ENCODE data around the gene THSD4.

THSD4 gene

DNA sequence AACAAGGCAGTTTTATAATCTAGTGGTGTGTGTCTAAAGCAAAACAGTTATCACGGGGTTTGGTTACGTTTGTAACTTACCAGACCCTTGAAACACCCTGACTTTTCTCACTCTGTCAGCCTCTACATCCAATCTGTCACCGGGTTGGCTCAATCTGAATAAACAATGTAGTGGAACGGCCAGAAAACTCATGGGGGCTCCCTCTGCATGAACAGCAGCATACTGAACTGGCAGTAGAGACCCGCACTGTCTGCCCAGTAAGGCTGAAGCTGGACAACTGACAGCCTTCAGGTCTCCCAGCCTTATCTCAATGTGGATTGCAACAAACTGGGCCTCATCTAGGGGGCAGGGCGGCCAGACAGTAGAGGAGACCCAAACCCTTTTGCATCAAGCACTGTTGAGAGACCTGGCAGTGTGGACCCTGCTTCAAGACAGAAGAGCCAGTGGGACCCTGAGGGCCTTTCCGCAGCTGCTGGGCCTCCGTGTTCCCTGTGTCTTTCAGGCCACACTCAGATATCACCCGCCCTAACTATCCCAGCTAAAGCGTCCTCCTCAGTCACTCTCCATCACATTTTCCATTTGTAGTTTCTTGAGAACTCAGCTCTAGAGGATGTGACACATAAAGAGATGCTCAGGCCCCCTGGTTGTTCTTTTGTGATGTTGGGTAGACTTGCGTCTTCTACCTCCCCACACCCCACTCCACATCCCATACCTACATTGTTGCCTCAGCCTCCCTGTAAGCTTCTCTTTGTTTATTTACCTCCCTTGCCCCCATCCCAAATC, 513.9 kb downstream of the THSD4 start:
- no peak for DNase-seq (ENCODE audit: low read depth)

DNA sequence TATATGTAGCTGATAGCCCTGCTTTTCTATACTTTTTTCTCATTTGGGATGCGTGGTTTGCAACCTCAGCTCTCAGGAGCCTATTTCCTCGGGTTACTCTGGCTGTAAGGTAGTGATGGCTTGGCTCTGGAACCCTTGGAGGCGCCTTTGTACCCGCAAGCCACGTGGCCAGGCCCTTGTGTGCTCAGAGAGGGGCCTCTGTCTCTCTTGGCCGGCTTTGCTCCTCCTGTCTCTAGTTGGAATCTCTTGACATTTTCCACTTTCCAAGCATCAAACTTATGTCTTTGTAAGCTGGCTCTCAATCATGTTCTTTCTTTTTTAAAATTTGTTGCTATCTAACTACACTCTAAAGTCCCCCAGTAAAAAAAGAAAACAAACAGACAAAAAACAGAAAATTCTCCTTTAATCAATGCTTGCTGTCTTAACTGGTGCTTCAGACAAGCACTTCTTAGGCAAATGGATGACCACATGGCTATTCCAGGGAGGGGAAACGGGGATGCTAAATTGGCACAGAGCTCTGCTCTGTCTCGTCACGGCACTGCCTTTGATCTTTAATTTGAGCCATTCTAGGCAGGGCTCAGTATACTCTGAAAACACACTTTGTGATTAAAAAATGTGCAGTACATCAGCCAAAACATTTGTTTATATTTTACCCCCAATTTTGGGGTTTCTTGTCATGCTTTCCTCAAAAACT, 514.7 kb downstream of the THSD4 start:
- DNase-seq (ENCODE audit: low read depth): no peak

DNA sequence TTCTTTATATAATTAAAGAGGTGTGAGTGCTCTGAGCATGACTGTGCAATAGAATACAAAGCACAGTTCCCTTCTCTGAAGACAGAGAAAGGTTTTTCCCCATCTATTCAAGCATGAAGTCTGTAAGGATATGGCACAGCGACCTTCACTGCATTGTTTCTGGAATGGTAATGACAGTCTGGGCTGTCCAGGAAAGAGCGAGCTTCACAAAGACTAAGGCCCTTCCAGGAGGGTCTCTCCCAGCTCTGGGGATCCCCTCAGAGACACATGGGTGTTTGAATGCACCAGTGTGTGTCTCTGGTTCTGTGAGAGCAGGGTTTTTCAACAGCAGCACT, 515.2 kb downstream of the THSD4 start:
- DNase-seq (ENCODE audit: low read depth): no peak

DNA sequence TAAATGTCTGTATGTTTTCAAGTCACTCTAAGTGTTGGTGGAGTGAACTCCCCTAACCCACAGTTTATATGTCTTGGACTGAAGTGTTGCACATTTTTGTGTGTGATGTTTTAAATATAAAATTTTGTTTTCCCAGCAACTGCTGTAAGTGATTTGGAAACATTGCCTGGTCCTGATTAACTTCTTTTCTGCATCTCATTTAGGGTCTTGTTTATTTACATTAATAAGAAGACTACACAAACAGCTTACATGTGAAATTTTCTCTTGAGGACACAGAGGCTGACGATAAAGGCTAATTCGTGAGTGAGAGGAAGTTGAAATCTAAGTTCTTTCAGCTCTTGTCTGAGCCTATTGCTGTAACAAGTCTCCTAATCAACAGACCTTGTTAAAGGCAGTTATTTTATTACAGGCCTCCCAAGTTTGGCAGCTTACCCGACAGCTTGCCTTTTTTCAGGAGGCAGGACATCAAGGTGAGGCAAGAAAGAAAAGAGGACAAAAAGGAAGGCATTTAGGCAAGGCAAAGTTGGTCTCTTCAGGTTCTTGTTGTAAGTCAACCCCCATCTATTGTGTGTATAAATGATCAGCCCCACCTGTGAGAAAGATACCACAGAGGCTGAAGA, 517.4 kb downstream of the THSD4 start:
- no peak for DNase-seq (ENCODE audit: low read depth)

DNA sequence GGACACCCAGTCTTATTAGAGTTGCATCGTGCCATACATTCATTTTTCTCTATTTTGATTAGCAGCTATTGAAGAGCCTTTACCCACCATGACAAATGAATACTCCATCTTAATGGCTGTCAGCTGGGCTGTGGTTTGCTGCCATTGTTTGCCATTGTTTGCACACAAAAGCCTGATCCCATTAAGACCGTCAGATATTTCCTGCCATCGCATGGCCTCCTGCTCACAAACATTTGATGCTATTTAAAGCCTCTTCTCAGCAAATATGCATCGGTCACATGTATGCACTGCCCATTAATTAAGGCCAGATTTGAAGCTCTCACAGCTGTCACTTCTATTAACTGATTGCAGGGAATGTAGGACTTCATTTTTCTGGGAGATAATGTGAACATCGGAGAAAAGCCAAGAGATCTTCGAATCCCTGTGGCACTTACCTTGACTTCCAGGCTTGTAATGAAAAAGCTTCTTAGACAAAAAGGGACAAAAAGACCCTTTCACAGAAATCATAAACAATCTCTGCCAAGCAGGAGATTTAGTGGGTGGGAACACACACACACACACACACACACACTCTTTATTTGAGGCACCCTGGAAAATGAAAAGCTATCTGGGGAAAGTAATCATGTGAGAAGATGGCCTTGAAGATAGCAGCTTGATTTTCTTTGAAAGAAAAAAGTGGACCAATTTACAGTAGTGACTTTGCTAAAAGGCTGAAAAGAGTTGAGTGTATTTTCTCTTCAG, 519.7 kb downstream of the THSD4 start:
- DNase-seq (ENCODE audit: low read depth): no peak

DNA sequence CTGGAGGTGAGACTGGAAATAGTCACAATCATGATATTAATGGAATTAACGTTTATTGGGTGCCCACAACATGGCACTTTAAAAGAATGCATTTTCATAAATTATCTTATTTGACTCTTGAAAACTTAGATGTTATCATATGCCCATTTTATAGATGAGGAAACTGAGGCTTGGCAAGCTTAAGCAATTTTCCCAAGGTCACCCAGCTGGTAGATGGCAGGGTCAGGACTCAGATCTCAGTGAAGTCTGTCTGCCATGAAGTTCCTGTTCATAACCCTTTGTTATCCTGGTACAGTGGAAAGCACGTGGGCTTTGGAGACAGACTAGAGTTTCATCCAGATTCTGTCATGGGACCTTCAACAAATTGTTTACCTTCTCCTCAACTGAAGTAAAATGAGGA, 520.5 kb downstream of the THSD4 start:
- DNase-seq (ENCODE audit: low read depth): no peak

DNA sequence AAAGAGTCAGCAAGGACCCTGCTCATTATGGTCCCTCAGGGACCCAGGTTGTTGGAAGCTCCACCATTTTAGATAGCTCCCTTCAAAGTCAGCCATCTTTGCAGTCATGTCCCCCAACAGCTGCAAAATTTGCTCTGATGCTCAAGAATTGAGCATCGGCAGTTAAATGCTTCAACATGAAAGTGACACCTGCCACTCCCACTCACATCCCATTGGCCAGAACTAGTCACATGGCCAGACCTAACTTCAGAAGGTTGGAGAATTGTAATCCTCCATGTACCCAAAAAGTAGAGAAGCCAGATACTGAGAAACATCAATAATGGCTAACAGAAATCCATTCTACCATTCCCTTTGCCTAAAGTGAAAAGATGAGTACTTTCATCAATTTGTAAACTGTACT, 523.6 kb downstream of the THSD4 start:
- DNase-seq (ENCODE audit: low read depth): no peak

DNA sequence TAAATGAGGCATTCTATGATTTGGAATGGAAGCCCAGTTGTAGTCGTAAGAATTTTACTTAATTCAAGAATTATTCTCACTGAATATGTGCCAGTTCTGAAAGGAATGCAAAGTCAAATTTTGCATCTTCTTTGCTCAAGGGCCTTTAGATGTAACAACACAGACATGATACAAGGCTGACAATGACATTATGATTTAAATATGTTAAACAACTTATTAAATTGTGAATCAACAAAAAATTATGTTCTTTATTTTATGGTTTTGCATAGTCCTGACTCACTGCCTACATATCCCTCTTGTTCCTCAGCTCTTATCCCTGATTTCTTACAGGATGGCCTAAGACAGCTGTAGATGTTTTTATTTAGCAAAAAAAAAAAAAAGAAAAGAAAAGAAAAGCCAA, 524.2 kb downstream of the THSD4 start:
- no peak for DNase-seq (ENCODE audit: low read depth)

DNA sequence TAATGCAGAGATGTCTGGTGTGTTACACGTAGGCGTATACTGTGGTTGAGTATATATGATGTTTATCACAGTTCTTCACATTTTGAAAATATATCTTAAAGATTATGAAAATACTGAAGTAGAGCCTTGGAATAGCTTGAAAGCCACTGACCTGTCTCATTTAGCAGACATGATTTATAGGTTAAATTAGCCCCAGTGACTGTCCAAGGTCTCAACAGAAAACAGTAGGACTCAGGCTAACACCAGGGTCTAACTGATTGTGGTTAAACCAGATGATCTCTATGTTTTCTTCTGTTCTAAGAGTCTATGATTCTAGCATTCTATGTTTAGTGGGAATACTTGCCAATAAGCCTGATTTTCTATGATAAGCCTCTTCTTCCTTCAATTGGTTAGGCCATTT, 528.6 kb downstream of the THSD4 start:
- no peak for DNase-seq (ENCODE audit: low read depth)

DNA sequence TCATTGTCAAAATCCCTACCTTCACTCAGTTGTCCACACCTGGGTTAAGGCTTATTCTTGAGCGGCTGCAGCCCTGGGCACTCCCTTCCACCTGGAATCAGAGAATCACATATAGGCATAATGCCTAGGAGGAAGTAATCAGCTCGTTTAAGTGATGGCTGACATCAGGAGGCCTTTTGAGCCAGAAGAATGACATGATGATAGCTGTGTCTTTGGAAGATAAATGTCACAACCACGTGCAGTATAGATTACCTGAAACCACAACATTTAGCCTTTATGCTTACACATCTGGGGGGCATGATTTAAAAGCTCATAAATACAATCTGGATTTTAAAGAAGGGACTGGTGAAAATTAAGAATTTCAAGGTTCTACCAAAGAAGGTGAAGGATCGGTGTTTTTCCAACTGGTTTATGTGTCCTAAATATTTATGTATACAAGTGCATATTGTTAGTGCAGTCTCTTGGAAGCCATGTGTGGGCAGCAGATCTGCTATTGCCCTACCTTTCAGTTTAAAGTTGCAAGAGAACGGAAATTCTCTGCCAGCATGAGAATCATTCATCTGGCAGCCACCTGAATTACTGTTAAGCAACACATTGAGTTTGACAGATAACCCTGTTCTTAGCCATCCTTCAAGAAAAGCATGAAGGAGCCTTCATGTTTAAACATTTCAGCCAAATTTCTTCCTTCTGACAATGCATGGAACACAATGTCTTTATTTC, 531.7 kb downstream of the THSD4 start:
- DNase-seq (ENCODE audit: low read depth): no peak

DNA sequence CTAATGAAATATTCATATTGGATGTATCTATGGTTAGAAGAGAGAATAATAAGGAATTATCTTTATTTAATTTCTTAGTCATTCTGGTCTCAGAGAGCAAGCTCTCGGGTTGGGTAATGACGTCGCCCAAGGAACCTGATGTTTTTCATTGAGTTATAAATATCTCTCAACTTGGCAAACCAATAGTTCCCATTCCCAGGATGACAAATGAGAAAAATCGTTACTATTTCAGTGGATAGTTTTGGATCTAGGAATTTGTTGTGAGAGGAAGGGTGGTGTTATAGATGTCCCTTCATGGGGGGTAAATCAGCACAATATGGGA, 532.2 kb downstream of the THSD4 start:
- no peak for DNase-seq (ENCODE audit: low read depth)

DNA sequence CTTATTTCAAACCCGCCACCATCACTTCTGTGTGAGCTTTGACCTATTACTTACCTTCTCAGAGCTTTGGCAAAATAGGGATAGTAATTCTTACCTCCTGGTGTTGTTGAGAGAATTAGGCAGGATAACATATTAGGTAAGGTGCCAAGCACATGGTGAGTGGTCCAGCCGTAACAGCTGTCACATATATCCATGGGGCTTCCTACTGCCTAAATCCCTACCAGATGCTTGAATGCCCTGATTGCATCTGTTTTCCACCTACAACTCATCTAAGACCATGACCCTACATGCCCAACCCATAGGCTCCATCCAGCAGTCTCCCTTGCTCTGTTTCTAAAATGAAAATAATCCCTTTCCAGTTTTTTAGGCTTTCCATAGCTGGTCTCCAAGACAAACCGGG, 532.8 kb downstream of the THSD4 start:
- DNase-seq (ENCODE audit: low read depth): no peak

DNA sequence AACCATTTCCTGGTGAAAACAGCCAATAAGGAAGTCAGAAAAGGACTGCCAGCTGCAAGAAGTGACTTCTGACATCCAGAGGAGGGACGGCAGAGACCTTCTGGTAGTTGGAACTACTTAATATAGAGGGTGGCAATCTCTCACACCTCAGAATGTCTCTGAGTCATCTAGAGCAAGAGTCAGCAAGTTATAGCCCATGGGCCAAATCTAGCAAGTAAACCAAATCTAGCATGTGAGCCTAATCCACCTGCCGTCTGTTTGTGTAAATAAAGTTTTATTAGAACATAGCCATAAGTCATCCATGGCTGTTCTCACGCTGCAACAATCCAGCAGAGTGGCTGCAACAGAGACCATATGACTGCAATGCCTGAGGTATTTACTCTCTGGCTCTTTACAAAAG, 534.6 kb downstream of the THSD4 start:
- no peak for DNase-seq (ENCODE audit: low read depth)

DNA sequence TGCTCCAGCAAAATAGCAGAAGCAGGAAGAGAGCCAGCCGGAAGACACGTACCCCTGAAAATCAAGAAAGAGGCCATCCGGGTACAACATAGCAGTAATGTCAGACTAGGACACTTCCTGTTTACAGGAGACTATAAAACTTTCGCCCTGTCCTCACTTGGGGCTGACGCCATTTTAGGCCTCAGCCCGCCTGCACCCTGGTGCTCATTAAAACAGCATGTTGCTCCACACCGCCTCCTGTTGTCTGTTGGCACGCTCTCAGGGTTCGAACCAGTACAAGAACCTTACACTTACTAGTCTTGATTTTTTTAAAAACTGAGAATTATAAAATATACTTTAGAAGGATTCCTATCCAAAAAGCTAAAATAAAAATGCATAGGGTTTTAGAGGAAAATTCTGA, 535.3 kb downstream of the THSD4 start:
- DNase-seq (ENCODE audit: low read depth): no peak

DNA sequence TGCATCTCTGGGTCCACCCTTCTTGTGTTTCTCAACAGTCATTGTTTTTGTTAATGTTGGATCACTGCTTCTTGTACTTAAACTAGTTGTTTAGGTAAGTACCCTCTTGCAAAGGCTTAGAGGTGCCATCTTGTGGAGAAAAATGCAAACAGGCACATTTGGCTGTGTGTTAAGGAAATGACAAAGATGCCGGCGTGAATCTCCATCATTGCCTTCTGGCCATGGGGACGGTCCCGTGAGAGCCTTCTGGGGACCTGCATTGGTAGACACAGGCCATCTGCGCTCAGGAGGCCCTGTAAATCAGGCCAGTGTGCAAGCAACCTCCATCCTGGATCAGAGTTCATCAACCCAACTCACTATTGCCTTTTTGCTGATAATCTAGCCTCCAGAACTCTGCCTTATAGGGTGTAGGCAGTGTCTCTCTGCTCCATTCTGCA, 536.5 kb downstream of the THSD4 start:
- DNase-seq (ENCODE audit: low read depth): no peak

DNA sequence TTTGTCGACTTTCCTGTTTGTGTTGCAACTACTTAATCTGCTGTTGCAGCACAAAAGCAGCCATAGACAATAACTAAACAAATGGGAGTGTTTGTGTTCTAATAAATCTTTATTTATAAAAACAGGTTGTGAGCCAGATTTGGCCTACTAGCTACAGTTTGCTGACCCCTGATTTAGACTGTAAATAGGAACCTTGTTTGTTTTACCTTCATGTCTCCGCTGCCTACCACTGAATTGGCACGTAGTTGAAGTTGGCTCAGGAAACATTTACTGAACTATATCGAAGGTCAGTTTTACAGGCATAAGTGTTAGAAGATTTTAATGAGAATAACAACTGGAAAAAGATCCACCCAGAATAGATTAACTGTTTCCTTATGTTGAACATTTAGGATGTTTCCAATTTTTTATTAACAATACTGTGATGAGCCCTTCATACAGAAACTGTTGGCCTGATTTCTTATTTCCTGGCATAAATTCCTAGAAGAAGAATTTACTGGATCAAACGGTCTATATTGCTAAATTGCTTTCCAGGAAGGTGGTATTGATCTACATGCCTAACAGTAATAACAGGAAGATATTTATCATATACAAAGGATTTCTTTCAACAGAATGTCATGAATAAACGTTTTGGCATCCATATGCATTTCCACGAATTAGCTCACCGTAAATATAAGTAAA, 538.9 kb downstream of the THSD4 start:
- no peak for DNase-seq (ENCODE audit: low read depth)

DNA sequence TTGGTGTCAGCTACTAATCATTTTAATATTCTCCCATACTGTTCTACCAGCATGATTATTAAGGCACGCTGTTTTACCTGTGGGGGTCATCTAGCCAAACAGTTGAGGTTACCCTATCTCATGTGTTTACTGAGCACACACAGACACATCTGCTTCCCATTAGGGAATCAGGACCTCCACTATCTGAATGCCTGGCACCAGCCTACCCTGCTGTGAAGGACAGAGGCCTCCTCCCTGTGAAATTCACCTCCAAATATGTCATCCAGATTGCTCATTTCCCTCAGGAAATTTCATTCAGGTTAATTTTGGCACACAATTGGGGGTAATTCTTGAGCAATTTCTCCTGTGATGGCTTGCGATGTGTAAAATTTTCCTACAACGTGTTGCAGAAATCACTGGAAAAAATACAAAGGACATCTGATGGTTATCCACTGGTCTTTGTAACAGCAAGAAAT, 539.5 kb downstream of the THSD4 start:
- DNase-seq (ENCODE audit: low read depth): no peak

DNA sequence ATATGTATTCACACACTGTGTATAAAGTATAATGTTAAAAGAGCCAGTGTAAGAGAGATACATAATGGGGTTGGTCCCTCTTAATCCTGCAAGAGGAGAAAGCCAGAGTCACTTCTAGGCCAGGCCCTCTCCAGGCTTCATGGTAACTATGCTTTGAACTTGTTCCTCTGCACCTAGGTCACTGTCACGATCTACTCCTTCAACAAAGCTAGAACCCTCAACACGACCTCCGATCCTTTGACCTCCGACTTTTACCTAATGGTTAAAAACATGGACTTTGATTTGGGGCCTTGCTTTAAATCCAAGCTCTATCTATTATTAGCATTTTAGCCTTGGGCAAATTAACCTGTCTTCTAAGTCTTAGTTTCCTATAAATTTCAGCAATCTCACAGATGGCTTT, 541.2 kb downstream of the THSD4 start:
- DNase-seq (ENCODE audit: low read depth): no peak

DNA sequence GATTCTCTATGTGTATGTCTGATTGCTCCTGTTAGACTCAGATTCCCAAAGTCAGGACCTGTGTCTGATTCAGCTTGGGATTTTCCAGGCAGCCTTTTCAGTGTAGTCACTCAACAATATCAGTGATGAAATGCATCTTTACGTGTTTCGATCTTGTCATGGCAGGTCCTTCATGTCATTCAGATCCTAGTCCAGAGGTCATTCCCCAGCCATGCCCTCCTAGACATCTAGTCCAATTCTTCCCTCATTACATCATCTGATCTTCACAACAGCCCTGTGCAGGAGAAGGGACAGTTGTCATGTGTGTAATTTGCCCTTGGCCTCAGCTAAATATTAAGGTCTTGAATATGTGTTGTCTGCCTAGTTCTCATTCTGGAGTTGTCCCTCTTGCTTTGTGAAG, 541.9 kb downstream of the THSD4 start:
- DNase-seq (ENCODE audit: low read depth): no peak

DNA sequence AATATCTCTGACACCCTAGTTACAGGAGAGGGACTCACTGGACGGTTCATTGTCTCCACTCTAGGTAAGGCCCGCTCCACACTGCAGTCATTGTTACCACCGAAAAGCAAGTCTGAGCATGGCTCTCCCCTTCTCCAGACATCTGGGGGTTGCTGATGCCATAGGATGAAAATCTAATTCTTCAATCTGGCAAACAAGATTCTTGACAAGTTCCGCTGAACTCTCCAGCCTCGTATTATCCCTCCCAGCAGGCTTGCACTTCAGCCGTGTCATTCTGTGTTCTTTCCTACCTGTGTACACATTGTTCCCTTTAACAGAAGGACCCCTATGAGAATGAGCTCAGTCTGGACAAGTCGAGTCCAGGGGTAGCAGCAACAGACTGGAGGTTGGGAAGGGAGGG, 542.8 kb downstream of the THSD4 start:
- no peak for DNase-seq (ENCODE audit: low read depth)
